Measurements from ENCODE around the gene MYO5A. TPM values are rescaled to one million over a fixed set of nuclear protein-coding genes. Genes with fewer than 3 reads are reported as not detected.
A peak's percentile ranks its signal among the peaks of the same experiment; 100 is the strongest.
"Not testable (repeated sequence)": the region's sequence is repeated elsewhere in the genome, so short reads cannot be mapped to it uniquely, and the experiment has no call there.

The MYO5A gene
- polyA plus RNA-seq, 4 donors: 7.4 to 8.2 (median 7.8) TPM

DNA sequence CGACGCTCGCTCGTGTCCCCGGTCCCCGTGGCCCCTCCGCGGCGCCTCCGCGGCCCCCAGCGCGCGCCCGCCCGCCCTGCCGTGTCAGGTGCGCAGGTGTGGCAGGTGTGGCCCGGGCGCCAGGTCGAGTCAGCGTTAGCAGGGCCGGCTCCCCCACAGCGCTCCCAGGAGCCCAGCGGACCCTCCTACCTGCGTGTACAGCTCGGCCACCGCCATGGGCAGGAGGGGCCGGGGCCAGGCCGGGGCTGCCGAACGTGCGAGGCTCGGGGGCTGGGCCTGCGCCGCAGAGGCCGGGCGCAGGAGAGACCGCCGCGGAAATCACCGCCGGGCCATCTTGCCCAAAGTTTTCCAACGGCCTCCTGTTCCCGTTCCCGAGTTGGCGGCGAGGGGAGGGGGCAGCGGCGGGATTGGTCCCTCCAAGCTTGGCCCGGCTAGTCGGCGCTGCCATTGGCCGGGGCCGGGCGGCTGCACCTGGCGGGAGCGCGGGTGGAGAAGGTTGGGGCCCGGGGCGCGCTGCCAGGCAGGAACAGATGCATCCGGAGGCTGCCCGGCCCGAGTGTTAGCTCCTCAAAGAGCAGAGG lies 233.2 kb downstream of the MYO5A start, which contains the start of gene MYO5C:
TSS of gene MYO5C (minus strand) at position 384 of the 581 bp plus-strand sequence. CDS start at position 216, 168 bp downstream.
- DNase-seq (ENCODE audit: low read depth in 4 of 4, low spot score in 3 of 4): peak in 3 of 4 donors; percentile 45 to 61 (median 58)

DNA sequence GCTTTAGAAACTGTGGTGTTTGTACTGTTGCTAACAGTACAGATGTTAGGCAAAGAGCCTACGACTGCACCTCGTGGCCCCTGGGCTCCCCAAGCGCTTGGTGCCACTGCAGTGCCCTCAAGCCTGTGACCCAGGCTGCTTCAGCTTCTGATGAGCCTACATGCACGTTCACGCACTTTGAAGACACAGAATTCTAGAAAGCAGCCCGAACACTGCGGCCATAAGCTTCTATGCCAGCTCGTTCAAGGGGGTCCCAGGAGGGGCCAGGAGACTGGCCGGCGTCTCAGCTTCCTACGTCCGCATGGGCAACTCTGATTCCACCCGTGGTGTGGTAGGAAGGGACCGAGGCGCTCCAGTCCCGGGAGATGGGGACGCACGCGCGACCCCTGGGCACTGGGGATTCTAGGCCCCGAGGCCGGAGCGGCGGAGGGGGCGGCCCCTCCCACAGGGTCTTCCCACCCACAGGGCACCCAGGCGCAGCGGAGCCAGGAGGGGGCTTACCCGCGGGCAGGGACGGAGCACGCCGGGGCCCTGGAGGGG lies 233.7 kb downstream of the MYO5A start:
- no peak for DNase-seq (ENCODE audit: low read depth in 4 of 4, low spot score in 3 of 4)

DNA sequence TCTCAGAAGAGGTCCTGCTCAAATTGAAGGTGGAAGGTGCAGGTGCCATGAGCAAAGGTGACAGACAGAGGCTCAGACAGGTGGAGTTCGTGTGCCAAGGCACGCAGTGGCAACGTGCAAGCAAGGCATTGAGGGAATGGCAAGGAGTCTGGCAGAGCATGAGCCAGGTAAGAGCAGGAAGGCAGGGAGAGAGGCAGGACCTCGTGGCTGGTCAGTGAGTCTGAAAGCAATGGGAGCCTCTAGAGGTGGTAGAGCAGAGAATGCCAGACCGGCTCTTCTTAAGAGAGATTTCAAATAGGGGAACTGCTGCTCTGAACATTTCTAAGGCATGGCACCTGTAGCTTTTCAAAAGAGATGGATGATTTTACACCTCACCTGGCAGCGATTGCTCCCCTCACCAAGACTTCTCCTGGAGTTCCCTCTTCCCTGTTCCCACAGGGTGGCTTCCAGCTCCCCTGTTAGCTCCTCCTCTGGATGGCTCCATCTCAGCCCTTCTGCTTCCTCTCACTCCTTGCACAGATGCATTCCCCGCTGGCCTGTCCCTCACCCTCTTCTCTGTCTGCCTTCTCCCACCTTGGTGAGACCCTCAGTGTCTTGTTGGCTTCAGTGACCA lies 235.8 kb downstream of the MYO5A start:
- DNase-seq (ENCODE audit: low read depth in 4 of 4, low spot score in 3 of 4): no peak

DNA sequence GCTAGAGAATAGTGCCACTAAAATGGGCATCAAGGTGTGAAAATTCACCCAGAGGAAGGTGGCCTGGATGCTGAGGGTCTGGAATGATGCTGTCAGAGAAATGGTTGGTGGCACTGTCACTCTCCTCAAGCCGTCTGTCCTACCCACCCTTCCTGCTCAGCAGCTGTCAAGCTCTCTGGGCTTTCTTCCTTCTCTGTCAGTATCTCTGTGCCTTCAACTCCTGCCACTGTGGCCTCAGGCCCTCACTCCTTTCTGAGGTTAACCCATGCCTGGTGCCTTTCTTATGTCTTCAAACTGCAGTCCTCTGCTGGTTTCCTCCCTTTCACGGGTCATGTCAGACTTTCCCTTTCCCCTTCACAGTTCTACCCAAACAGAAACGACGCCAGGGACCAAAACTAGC lies 237.5 kb downstream of the MYO5A start:
- DNase-seq (ENCODE audit: low read depth in 4 of 4, low spot score in 3 of 4): no peak

DNA sequence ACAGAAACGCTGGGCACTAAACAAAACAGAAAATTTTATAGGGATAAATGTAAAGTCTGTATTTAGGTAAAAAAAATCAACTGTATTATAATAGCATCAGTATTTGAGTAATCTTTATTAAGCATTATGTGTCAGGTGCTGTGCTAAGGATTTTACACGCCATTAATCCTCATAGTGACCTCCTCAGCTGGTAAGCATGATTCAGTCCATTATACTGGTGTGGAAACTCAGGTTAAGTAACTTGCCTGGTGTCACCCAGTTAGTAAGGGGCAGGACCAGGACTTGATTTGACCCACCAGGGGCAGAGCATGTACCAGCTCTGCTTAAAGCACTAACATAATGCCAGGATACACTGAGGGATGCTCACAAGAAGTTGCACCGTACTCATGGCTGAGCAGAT lies 237.9 kb downstream of the MYO5A start:
- no peak for DNase-seq (ENCODE audit: low read depth in 4 of 4, low spot score in 3 of 4)

DNA sequence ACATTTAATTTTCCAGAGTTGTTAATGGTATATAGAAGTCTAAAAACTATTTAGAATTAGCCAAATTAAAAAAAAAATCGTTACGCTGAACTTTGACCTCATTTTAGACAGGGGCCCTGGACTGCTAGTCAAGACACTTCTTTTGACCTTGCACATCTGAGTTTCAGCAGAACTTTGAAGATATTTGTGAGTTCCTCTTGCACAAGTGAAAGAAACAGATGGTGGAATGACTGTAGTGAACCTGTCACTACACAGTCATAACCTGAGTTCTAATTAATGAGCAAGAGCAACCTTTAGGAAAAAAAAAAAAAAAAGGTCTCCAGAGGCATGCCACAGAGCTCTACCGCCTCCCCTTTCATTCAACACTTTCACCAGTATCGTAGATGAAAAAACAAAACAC lies 238.4 kb downstream of the MYO5A start:
- DNase-seq (ENCODE audit: low read depth in 4 of 4, low spot score in 3 of 4): no peak

DNA sequence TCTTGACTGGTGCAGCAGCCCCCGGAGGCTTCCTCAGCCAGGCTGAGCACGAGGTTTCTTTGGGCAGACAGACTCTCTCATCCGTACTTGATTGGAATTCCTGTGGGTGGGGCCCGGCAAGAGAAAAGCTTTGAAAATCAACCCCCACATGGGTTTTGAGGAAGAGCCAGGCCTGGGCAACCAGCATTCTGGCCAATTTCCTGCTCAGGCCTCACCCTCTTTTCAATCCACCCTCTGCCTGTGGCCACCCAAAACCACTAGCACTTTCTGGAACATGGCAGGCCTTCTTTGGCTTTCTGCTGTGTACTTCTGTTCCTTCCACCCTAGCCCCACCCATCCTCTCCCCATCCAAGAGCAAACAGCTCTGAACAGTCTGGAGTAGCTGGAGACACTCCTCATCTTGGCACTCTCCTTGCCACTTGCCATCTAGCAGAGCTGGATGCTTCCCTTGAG lies 239.0 kb downstream of the MYO5A start:
- no peak for DNase-seq (ENCODE audit: low read depth in 4 of 4, low spot score in 3 of 4)

DNA sequence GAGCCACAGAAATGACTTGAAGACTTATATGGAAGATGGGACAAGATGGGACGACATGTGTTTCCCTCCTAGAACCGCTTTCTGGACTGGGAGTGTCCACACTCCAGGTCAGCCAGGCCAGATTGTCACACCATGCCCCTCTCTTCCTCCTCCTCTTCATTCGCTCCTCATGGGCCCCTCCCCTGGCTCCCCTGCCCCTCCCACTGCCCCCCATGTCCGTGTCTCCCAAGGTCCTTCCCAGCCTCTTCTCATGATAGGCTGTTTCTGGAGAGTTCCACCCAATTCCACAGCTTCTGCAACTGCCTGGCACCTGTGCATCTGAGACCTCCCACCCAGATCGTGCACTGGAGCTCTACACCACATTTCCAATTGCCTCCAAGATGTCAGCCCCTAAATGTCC lies 239.7 kb downstream of the MYO5A start:
- DNase-seq (ENCODE audit: low read depth in 4 of 4, low spot score in 3 of 4): no peak

DNA sequence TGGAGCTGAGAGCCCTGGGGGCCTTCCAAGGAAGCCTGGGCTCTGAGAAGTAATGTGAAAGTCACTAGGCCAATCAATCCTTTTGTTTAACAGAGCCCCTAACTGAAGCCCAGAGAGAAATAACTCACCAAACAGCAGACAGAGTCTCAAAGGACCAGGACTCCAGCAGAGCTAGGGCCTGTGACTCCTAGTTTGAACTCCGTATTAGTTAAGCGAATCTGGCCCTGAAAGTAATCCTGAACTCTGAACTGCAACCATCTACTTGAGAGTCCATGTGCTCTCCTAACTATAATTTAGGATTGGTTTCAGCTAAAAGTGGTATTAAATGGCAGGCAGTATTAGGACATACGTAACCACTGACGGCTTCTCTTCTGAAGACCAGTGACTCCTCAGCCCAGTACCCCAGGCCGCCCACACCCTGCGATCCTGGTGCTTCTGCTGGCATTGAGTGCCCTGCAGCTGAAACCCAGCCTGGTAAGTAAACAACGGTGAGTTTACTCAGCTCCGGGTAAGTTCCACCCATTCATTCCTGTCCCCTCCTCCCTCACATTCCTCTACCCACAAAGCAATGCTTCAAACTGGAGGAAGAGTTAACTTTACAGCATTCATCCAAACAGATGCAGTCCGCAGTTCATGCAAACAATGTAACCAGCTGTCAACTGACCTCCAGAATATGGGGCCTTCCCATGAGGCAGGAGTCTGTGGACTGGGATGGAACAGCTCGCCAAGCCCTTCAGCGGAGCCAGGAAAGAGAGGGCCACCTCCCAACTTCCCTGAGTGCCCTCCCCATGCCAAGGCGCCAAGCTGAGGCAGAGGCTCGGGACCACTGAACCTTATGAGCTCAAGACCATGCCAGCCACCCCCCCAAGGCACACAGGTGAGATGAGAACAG lies 240.4 kb downstream of the MYO5A start:
- DNase-seq (ENCODE audit: low read depth in 4 of 4, low spot score in 3 of 4): no peak

DNA sequence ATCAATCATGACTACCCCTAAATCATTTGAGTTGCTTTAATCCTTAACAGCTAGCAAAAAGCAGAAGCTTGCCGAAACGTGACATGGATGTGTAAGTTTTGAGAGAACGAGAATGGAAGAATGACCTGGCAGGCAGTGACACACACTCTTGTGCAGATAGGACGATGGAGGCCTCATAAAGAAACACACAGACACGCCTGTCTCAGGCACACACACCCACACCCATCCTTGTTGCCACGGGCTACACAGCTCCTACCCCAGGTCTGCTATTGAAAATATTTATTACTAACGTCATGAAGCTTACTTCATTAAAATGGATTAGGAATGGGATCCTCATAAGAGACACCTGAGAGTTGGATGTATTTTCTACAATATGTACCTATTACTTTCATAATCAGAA lies 241.6 kb downstream of the MYO5A start:
- no peak for DNase-seq (ENCODE audit: low read depth in 4 of 4, low spot score in 3 of 4)

DNA sequence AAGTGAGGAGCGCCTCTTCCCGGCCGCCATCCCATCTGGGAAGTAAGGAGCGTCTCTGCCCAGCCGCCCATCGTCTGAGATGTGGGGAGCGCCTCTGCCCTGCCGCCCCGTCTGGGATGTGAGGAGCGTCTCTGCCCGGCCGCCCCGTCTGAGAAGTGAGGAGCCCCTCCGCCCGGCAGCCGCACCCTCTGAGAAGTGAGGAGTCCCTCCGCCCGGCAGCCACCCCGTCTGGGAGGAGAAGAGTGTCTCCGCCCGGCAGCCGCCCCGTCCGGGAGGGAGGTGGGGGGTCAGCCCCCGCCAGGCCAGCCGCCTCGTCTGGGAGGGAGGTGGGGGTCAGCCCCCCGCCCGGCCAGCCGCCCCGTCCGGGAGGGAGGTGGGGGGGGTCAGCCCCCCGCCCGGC lies 242.7 kb downstream of the MYO5A start:
- DNase-seq (ENCODE audit: low read depth in 4 of 4, low spot score in 3 of 4): not testable (repeated sequence)

DNA sequence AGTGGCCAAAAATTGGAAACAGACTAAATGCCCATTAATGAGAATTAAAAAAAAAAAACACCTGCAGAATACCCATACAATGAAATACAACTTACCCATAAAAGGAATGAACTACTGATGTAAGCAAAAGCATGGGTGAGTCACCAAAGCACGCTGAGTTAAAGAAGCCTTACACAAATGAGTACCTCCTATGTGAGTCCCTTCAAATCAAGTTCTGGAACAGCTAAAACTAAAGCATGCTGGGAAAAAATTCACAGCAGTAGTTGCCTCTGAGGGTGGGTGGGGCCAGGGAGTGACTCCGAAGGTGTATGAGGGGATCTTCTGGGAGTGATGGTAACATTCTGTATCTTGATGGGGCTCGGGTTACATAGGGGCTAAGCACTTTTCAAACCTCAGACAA lies 244.5 kb downstream of the MYO5A start:
- DNase-seq (ENCODE audit: low read depth in 4 of 4, low spot score in 3 of 4): no peak

DNA sequence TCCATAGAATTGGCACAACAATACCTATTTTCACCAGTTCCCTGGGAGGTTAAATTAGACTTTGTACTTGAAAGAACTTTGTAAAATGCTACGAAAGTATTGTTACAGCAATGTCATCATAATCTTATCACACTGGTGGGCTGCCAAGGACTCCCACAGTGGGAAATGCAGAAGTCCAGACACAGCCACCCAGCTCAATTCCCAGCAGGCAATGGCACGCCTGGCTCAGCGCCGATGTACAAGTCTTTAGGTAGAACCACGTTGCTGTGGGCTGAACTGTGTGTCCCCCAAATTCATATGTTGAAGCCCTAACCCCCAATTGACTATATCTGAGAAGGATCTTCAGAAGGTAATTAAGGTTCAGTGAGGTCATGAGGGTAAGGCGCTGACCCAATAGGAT lies 245.4 kb downstream of the MYO5A start:
- DNase-seq (ENCODE audit: low read depth in 4 of 4, low spot score in 3 of 4): no peak

DNA sequence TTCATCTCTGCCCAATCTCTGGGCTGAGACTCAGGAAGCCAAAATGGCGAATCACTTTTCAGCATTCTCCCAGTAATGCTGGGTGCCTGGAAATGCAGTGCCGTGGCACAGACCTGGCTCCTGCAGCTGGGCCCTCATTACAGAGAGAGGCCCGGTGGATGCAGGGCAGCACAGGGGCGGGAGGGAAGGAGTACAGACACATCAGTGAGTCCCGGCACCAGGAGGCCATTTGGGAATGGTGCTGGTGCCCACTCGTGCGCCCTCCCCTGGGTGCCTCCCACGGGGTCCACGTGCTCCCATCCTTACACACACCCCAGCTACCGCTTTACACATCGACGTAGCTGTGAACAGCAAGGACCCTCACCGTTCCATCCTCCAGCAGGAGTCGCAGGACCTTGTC lies 246.3 kb downstream of the MYO5A start:
- DNase-seq (ENCODE audit: low read depth in 4 of 4, low spot score in 3 of 4): no peak

DNA sequence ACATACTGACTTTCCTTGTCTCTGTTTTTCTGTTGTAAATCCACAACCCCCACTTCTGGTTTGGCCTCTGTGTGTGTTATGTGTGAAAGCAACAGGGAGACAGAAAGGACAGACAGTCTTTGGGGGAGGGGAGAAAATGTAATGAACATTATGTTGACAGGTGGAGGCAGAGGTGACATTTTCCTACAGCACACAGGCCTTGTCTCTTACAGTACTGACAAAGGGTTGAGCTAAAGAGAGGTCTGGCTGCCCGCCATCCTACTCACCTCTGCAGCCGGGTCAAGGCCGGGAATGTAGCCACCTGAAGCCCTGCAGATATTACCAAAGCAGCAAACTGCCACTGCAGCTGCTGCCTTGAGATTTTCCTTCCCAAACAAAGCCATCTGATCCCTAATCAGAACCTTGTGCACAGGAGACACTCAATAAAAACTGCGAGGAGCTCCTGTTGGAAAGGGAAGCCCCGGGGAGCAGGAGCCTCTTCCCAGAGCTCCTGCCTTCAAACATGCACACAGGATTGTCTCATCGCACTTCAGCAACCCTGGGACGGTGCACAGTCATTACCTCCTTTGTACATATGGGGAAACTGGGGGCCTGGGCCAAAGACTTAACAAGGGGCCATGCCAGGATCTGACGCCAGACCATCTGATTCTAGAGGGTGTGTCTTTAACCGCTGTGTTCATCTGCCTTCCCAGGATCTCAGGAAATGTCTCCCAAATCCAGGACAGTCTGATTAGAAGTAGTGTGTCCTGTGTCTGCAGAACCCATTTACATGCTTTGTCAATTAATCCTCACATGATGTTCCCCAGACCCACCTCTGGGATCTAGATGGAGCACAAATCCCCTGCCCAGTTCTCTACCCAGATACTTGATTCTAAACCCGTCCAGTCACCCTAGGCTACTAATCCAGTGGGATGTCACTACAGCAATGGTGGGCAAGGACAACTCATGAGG lies 247.3 kb downstream of the MYO5A start:
- no peak for DNase-seq (ENCODE audit: low read depth in 4 of 4, low spot score in 3 of 4)

DNA sequence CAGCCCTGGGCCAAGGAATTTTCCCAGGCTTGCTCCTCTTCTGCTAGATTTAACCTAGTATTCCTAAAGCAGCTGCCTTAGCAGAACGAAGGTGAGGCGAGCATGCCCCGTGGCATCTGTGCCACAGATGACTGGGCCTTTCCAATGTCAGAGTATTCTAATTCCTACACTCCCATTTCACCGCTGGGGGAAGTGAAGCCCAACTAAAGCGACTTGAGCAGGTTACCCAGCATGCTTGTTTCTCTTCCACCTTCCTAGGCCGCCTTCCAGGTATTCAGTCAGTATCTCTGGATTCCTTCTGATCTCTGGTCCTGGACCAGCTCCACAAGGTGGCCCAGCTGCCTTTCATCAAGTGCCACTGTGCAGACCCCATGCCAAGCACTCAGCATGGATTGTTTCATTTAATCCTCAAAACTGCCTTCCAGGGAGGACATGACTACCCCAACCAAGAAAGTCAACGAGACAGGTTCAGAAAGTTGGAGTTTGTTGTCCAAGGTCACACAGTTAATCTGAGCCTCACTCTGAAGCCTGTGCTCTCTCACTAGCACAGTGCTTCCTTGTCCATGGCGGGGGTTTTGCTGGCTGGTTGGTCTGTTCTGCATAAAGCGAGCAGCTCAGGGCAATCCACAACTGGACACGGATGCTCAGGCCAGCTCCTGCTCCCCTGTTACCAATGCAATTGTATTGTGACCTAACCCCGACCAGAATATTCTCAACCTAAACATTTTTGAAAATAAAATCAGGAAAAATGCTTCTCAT lies 248.2 kb downstream of the MYO5A start:
- DNase-seq (ENCODE audit: low read depth in 4 of 4, low spot score in 3 of 4): no peak

DNA sequence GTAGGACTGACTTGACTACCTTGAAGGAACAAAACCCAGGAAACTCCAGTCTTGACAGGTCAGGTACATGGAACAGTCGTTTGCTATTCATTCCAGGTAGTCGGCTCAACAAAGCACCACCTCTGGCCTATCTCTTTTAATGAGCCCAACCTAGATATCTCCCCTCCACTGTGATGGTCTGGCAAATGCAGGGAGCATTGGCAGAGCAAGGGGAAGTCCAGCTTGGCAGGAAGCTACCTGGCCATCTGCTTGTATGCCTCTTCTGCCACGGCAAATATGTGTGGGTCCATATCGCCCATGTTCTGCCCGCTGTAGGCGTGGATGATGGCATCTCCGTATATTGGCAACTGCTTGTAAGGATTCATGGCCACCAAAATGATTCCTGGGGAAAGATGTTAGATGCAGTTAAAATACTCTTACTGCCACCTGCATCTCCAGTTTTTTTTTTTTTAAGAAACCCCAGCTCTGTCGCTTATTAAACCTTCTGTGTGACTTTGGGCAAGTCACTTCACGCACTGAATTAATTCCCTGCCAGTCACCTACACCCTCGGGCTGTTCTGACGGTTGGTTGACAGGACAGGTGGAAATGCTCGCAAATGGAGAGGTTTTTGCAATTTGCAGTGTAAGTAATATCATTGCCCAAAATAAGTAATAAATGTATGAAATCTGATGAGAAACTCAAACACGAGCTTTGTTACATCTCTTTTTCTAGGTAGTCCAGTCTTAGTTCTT lies 249.9 kb downstream of the MYO5A start:
- DNase-seq (ENCODE audit: low read depth in 4 of 4, low spot score in 3 of 4): no peak

DNA sequence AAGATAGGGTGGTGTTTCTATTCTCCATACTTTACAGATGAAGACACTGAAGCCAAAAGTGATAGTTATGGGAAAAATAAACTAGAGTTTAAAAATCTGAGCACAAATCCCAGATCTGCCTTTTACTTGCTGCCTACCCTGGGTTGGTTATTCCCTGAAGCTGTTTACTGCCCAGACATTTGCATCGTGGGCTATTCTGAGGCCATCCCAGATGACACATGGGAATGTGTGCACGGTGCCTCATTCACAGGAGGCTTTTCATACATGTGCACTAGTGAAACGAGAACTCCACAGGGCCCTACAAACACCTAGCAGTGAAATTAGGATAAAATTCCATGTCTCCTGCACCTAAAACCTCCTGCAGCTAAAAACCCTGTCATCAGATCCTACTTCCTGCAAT lies 250.5 kb downstream of the MYO5A start:
- no peak for DNase-seq (ENCODE audit: low read depth in 4 of 4, low spot score in 3 of 4)

DNA sequence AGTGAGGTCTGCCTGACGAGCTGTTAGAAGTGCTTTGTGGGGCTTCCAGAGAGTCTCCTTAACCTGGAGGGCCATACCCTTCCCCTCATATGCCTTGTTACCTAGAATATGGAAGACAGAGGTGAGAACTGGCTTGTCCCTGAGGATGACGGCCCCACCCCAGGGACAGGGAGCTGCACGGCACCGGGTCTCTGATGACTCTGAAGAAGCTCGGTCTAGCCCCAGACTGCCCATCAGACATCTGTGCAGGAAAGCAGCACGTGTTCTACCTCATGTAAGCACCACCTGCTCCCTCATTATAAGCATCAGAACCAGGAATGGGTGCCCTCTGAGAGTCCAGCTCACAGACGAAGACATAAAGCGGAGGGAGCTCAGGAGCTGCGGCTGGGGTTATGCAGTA lies 251.1 kb downstream of the MYO5A start:
- no peak for DNase-seq (ENCODE audit: low read depth in 4 of 4, low spot score in 3 of 4)

Data from right renal pelvis (tissue), 4 donors.